RPMI7951 (cell line): Measurements from ENCODE around the gene GPR119. TPM values are rescaled to one million over a fixed set of nuclear protein-coding genes. Genes with fewer than 3 reads are reported as not detected.
A peak's percentile ranks its signal among the peaks of the same experiment; 100 is the strongest.
"Not testable (repeated sequence)": the region's sequence is repeated elsewhere in the genome, so short reads cannot be mapped to it uniquely, and the experiment has no call there.

Experiments
- DNase-seq: peaks from one replicate; pipeline ENCODE4 v3.0.0-alpha.2; 2012; ENCODE audit warnings: low read depth
- total RNA-seq: library from RNA; depleted of rRNA; stranded (reverse); fragments of >200 nt; shearing (Covaris generic); gene quantifications from 2 replicates; pipeline ENCODE4 v1.2.3, GENCODE V29; 2014; rRNA removed

The GPR119 gene
- total RNA-seq, 1 experiment from 2014 or later: not detected

GRCh38 chrX:130339408-130340222, 45.9 kb downstream of the GPR119 start, which contains the start of gene SLC25A14:
Gene SLC25A14, plus strand, starts transcription at chrX:130339919. Its CDS starts 360 bp downstream, at chrX:130340279.
- peak; percentile 73 for DNase-seq

- not testable (repeated sequence) for DNase-seq
These were observed 46.6 kb downstream of the GPR119 start for GRCh38 chrX:130338869-130339268.

DNA sequence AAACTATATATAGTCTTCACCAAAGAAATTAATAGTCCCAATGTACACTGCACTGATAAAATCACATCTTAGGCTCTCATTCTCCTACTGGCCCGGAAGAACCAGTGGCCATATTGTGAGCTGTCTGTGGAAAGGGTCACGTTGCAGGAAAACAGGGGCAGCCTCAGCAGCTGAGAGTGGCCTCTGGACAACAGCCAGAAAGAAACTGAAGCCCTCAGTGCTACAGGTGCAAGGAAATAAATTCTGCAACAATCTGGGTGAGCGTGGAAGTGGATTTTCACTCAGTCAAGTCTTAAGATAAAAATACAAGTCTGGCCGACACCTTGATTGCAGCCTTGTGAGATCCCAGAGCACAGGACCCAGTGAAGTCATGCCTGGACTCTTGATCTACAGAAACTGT, 48.9 kb downstream of the GPR119 start:
- no peak for DNase-seq

Other genes starting within 250 kb of the GPR119 start
- 12.8 and 17.3 TPM in 2 replicates for gene AIFM1, start 219.8 kb downstream of the GPR119 start, total RNA-seq
- 1.6 and 2.0 TPM in 2 replicates for gene RAB33A, start 213.7 kb downstream of the GPR119 start, total RNA-seq
- 2.8 and 4.1 TPM in 2 replicates for gene ZNF280C, start 116.8 kb downstream of the GPR119 start, total RNA-seq
- 13.2 and 14.1 TPM in 2 replicates for gene SLC25A14, start 45.8 kb downstream of the GPR119 start, total RNA-seq
- 19.5 and 19.7 TPM in 2 replicates for gene RBMX2, start 16.3 kb upstream of the GPR119 start, total RNA-seq